Stimulated activated CD8-positive, alpha-beta memory T cell treated with anti-CD3 and anti-CD28 coated beads, Interleukin-7, amount 100 ng/mL, for 24 hours (primary cell): ENCODE results near the gene EAPP.
"Not testable (repeated sequence)": the region's sequence is repeated elsewhere in the genome, so short reads cannot be mapped to it uniquely, and the experiment has no call there.

Experiments used
- DNase-seq: peaks from one replicate; pipeline ENCODE4 v3.0.0-alpha.2; 2020; ENCODE audit warnings: low read depth

The EAPP gene

GRCh38 chr14:34539407-34540180 lies at the start of gene EAPP:
Gene EAPP, minus strand, starts transcription at chr14:34539701. Its CDS starts 73 bp downstream, at chr14:34539628.
- DNase-seq, result peak; percentile 87

GRCh38 chr14:34583525-34583924 lies 44.0 kb upstream of the EAPP start:
- no peak for DNase-seq

DNA sequence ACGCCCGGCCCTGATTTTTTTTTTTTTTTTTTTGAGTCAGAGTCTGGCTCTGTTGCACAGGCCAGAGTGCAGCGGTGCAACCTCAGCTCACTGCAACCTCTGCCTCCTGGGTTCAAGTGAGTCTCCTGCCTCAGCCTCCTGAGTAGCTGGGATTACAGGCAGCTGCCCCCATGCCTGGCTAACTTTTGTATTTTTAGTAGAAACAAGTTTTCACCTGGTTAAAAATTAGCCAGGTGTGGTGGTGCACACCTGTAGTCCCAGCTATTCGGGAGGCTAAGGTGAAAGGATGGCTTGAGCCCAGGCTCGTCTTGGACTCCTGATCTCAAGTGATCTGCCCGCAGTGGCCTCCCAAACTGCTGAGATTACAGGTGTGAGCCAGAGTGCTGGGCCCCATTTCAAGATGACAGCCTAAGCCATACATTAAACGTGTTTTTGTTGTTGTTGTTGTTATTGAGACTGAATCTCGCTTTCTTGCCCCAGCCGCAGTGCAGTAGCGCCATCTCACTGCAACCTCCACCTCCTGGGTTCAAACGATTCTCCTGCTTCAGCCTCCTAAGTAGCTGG lies 42.7 kb upstream of the EAPP start:
- DNase-seq, result no peak

DNA sequence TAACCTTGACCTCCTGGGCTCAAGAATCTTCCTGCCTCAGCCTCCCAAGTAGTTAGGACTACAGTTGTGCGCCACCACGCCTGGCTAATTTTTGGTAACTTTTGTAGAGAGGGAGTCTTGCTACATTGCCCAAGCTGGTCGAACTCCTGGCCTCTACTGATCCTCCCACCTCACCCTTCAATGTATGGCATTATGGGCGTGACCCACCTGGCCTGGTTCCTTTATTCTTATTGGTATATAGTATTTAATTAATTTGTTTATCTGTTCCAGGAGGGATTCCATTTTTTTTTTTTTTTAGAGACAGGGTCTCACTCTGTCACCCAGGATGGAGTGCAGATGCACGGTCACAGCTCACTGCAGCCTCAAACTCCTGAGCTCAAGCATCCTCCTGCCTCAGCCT lies 40.9 kb upstream of the EAPP start:
- DNase-seq, result no peak

GRCh38 chr14:34571771-34572170 lies 32.3 kb upstream of the EAPP start:
- no peak for DNase-seq

DNA sequence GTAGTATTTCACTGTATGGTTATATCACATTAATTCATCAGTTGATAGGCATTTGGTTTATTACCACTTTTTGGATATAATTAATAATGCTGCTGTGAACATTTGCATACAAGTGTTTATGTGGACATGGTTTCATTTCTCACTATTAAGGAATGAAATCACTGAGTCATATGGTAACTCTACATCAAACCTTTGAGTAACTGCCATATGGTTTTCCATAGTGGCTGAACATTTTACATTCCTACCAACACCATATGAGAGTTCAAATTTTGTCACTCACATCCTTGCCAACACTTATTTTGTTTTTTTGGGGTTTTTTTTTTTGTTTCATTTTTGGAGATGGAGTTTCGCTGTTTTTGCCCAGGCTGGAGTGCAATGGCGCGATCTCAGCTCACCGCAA lies 30.2 kb upstream of the EAPP start:
- no peak for DNase-seq

GRCh38 chr14:34568803-34569202 lies 29.3 kb upstream of the EAPP start:
- no peak for DNase-seq

DNA sequence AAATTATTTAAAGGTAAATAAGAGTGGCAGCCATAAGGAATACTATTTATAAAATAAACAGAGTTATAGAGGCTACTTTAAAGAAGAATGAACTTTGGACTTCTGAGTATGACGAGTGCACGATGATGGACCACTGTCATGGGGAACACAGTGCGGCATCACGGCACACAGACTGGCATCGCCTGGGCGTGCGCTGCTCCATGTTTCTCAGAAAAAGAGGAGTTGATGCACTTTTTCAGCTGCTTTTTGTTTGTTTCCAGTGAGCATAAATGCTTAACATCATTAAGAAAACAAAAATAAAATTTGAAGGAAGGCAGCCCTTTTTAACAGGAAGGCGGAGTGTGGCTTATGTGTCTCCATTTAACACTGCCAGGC lies 23.3 kb upstream of the EAPP start:
- DNase-seq, result no peak

DNA sequence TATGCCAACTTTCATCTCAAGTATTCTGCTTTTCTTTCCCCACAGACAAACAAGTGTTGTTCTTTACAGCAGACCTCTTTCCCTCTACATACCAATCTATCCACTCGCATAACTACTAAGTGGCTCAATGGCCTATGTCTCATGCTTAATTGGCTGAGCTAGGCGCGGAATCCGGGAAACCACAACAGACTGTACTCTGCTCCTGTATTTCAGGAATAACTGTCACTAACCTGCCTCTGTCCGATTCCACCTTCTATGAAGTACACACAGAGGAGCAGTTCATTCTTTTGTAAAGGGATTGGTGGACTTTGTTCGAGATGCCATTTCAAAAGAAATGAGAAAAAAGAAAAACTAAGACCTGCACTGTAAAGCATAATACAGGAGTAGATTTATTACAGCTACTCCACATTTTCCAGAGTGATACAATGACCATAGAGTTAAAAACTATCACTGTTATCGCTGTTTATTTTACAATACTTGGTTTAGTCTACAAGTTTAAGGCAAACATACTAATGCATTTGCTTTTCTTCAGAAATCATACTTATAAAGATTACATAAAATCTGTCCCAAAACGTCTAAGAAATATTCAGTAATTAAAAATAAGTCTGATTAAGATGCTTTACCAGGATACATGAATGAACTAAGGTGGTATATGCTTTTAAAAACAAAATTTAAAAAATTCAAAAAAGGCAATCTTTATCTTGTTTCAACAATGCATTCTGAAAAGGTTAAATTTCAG lies 22.7 kb upstream of the EAPP start:
- DNase-seq, result not testable (repeated sequence)

GRCh38 chr14:34556498-34556829 lies 17.0 kb upstream of the EAPP start:
- DNase-seq, result not testable (repeated sequence)

- not testable (repeated sequence) for DNase-seq
Measured at GRCh38 chr14:34555583-34556497, 16.3 kb upstream of the EAPP start.

GRCh38 chr14:34554540-34555250 lies 15.2 kb upstream of the EAPP start:
- DNase-seq, result no peak

- not testable (repeated sequence) for DNase-seq
Measured at GRCh38 chr14:34549276-34549966, 9.9 kb upstream of the EAPP start.

- DNase-seq, result no peak
Measured at GRCh38 chr14:34548472-34548981, 9.0 kb upstream of the EAPP start.

DNA sequence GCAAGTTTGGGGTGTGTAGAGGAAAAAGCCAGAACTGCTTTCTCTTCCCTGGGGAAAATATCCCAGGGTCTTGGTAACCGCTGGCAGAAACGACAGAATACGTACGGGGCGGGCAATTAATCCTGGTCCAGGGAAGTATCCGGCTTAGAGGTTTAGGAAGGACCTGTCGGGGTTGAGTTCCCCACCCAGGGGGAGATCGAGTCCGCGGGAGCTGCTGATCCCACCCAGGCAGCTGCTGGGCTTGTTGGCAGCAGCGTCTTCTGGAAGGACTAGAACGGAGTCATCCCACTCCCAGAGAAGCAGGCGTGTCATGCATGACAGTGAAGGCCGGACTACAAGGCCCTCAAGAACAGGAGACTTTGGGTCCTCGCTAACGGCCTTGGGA lies 7.6 kb upstream of the EAPP start:
- not testable (repeated sequence) for DNase-seq

GRCh38 chr14:34546272-34547135 lies 7.0 kb upstream of the EAPP start:
- DNase-seq, result not testable (repeated sequence)

- not testable (repeated sequence) for DNase-seq
Measured at GRCh38 chr14:34540181-34541059, 919 bp upstream of the EAPP start.

DNA sequence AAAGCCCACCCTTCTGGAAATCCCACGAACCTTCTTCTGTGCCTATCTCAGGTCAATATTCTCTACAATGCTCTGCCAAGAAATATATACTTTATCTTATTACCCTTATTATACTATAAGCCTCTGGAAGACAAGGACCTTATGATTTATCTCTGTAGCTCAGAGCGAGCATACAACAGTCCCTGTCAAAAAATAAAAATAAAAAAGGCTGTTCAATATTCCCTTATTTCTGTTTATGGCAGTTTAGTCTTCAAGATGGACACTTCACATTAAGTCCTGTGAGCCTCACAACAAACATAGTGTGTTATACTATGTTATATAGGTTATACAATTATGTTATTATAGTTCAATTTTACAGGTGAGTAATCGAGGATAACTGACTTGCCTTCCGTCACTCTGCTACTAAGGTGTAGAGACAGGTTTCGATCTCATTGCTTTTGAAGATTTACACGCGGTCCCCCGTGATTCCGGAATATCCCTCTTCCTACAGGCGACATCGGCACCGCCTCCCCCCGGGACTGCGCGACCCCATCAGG lies 562 bp downstream of the EAPP start:
- no peak for DNase-seq
